GM21360 (cell line): ENCODE results near the gene CANT1.
A peak's percentile ranks its signal among the peaks of the same experiment; 100 is the strongest.

Source experiments
- ATAC-seq: cut with Tn5 transposase; IDR thresholded peaks from one replicate; pipeline ENCODE4 v1.9.1; 2021; ENCODE audit warnings: mild to moderate bottlenecking, moderate library complexity; ENCODE audit not compliant: unreplicated experiment

CANT1 gene

GRCh38 chr17:79009397-79010303 is at the start of gene CANT1:
Gene CANT1 (minus strand): TSS chr17:79009764. CDS start chr17:78997622, 12,142 bp downstream.
- peak; percentile 74 for ATAC-seq

GRCh38 chr17:79057737-79058385 is 48.3 kb upstream of the CANT1 start:
- no peak for ATAC-seq

GRCh38 chr17:79055197-79055596 is 45.6 kb upstream of the CANT1 start:
- no peak for ATAC-seq

DNA sequence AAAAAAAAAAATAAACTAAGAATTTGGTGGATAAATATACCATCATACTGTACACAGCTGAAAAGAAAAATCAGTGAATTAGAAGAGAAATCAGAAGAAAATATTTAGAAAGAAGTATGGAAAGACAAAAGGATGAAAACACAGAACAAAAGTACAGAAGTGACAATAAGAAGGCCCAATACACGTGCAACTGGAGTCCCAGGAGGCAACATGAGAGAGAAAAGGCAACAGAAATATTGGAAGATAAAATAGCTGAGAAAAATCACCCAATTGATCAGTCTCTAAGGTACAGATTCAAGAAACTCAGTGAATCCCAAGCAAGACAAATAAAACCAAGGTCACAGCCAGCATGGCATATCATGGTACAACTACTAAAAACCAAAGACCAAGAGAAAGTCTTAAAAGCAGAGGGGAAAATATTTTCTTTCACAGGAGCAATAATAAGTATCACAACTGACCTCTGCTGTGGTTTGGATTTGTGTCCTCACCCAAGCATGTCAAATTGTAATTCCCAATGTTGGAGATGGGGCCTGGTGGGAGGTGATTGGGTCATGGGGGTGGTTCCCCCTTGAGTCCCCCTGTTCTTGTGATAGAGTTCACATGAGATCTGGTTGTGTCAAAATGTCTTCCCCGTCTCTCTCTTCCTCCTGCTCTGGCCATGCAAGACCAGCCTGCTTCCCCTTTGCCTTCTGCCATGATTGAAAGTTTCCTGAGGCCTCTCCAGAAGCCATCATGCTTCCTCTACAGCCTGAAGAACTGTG is 44.8 kb upstream of the CANT1 start:
- no peak for ATAC-seq

DNA sequence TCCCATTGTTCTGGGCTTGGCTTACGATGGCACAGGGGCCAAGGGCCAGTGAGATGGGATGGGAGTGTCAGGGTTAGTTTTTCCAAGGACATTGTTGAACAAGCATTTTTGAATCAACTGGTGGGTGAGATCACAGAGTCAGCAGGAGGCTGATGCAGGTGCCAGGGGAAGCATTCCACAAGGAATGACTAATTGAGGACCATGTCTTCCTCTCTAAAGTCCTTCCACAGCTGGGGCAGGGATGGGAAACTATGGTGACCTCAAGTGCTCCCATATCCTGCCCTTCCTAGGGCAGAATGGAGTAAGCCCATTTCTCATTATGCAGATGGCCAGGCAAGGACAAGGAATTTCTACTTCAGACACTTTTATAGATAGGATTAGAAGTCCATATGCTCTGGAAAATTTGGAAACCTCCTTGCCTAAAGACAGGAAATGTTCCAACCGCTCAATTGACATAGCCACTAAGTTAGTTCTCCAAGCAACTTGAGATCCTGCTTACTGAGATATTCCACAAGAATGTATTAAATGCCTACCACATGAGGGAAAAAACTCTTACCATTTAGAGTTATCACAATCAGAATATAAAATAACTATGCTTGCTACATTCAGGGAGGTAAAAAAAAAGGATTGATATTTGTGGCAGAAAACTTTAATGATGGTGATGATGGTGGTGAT is 43.8 kb upstream of the CANT1 start:
- ATAC-seq = no peak

GRCh38 chr17:79052131-79052530 is 42.6 kb upstream of the CANT1 start:
- ATAC-seq = no peak

DNA sequence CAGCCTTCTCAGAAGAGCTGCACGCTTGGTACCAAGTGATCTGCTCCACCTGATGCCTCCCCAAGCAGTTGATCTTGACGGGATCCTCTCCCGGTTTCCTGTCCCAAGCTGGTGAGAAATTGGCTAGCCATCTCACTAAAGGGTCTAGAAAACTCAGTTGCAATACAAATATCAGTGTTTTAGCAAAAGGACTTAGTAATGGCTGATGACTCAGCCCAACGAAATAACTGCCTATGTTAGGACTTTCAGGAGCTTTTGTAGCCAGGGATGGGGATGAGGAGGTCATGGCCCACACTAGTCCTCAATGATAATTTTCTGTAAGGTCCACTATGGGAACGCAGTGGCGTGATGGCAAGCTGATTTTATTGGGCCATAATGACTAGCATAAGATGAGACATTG is 41.7 kb upstream of the CANT1 start:
- no peak for ATAC-seq

DNA sequence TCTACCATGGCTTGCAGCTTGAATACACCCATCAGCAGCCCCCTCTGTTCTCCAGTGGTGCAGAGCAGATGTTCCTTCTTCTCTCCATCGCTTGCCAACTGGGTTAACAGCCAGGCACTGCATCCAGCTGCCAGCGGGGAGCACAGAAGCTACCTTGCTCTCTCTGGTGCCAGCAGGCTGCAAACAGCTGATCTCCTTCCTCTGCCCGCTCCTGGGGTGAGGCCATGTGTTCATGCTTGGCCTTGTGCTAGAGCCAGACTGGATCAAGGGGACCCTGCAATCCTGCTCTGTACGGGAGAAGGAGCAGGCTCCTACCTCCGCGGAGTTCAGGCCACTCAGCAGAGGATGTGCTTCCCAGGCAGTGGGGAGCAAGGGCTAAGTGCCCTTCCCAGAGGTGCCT is 41.0 kb upstream of the CANT1 start:
- no peak for ATAC-seq

GRCh38 chr17:79049821-79050220 is 40.3 kb upstream of the CANT1 start:
- ATAC-seq = no peak

GRCh38 chr17:79048826-79049755 is 39.5 kb upstream of the CANT1 start:
- no peak for ATAC-seq

GRCh38 chr17:79047923-79048825 is 38.6 kb upstream of the CANT1 start:
- ATAC-seq = no peak

DNA sequence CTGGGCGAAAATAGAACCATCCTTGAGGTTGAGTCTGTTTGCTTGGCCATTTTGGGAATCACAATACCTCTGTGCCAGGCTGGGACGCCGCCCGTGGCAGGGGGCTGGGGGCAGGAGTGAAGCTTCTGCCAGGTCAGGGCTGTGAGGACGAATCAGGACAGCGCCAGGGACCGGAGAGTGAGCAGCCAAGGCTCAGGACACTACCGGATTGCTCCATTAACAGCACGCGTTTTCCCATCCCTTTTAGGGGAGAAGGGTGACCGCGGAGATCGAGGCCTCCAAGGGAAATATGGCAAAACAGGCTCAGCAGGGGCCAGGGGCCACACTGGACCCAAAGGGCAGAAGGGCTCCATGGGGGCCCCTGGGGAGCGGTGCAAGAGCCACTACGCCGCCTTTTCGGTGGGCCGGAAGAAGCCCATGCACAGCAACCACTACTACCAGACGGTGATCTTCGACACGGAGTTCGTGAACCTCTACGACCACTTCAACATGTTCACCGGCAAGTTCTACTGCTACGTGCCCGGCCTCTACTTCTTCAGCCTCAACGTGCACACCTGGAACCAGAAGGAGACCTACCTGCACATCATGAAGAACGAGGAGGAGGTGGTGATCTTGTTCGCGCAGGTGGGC is 37.8 kb upstream of the CANT1 start:
- no peak for ATAC-seq

- ATAC-seq = no peak
Measured at GRCh38 chr17:79046916-79047280, 37.3 kb upstream of the CANT1 start.

- no peak for ATAC-seq
Measured at GRCh38 chr17:79046197-79046915, 36.8 kb upstream of the CANT1 start.

DNA sequence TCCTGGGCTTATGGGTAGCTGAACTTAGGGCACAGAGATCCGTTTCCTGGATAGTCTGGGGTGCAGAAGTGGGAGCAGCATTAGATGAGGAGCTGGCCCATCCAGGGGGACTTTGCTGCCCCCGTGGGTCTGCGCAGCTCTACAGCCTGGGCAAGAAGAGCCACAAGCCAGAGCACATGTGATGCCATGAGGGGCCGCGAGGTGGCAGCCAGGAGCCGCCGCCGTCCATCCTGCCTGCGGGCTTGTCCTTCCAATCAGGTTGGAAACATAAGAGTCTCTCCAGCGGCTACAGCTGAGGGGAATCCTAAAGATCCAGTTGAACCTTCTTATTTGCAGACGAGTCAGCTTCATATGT is 36.3 kb upstream of the CANT1 start:
- no peak for ATAC-seq

GRCh38 chr17:79045001-79045729 is 35.6 kb upstream of the CANT1 start:
- ATAC-seq = no peak

- no peak for ATAC-seq
Measured at GRCh38 chr17:79044462-79044861, 34.9 kb upstream of the CANT1 start.
